A549 treated with CpdA at 1 μM for 4 hours (cell line): ENCODE measurements around the gene DIS3L2. TPM values are rescaled to one million over a fixed set of nuclear protein-coding genes. Genes with fewer than 3 reads are reported as not detected.

ENCODE experiments used
- total RNA-seq: library from RNA; stranded (reverse); fragments of 200-300 nt; extraction: Qiagen RNA extraction; gene quantifications from 5 replicates; pipeline ENCODE4 v1.2.3, GENCODE V29; 2022; ENCODE audit warnings: low read depth

The DIS3L2 gene
- total RNA-seq, result 12.0 to 14.6 TPM (median 13.5 TPM) in 5 replicates

GRCh38 chr2:231961349-231962166, at the start of gene DIS3L2:
DIS3L2 (plus strand) TSS chr2:231961713; CDS start chr2:232014928, 53,215 bp downstream.

GRCh38 chr2:231926180-231926741, 35.3 kb upstream of the DIS3L2 start, which contains the start of gene NPPC:
NPPC (minus strand) TSS chr2:231926396; CDS start chr2:231926249, 147 bp downstream.

GRCh38 chr2:232378735-232379151, 417.2 kb downstream of the DIS3L2 start, which contains the start of gene ALPP:
ALPP (plus strand) TSS chr2:232378751; CDS start chr2:232378803, 52 bp downstream.

Other genes starting within 250 kb of the DIS3L2 start
- gene PDE6D, start 180.4 kb upstream of the DIS3L2 start, total RNA-seq, result 18.8 to 23.1 TPM (median 21.3 TPM) in 5 replicates
- 34.5 to 42.5 TPM (median 41.2 TPM) in 5 replicates for gene COPS7B, start 175.3 kb upstream of the DIS3L2 start, total RNA-seq
- gene NPPC, start 35.3 kb upstream of the DIS3L2 start, total RNA-seq, result 0.11 to 0.31 TPM (median 0.27 TPM) in 5 replicates